A549 (cell line): ENCODE data around the gene MYO1E. TPM values are rescaled to one million over a fixed set of nuclear protein-coding genes. Genes with fewer than 3 reads are reported as not detected.

Experiments used
- ATAC-seq, 2 experiments: fragments of 200-7000 bp in 1 of 2; fragments of >200 bp in 1 of 2; cut with Nextera tagmentation in 1 of 2; cut with Tn5 transposase in 1 of 2; 3 replicates each; pipeline versions ENCODE4 v1.8.0 to v1.9.1; 2018 to 2020; ENCODE audit warnings: mild to moderate bottlenecking in 1 of 2, moderate library complexity in 1 of 2
- CTCF ChIA-PET: fragments of 300-600 bp; sonication (Branson Sonifier 250); formaldehyde crosslinking; extraction: SDS; loops from one replicate; lab custom pipeline; 2021; ENCODE audit warnings: antibody characterized with exemption, inconsistent platforms; lab: Yijun Ruan, JAX
- POLR2A ChIA-PET: fragments of 350-600 bp; formaldehyde crosslinking; extraction: SDS; loops from one replicate; lab custom pipeline; 2021; ENCODE audit warnings: antibody characterized with exemption, inconsistent platforms; lab: Yijun Ruan, JAX
- DNase-seq, 2 experiments: peaks; one replicate each; pipeline versions ENCODE4 v3.0.0 to v3.0.0-alpha.2; 2011 to 2016; ENCODE audit warnings: low read depth in 1 of 2, low spot score in 1 of 2
- FAIRE-seq: peaks from 2 replicates; lab custom pipeline; 2011; peaks lifted over from hg19 to GRCh38; lab: Jason Lieb, UNC
- H3K27ac ChIP-seq, 2 experiments: fragments of >200 bp; sonication (Bioruptor Twin); formaldehyde crosslinking; 3 replicates each; pipeline ENCODE4 v1.5.1; 2016 to 2017
- H3K4me1 ChIP-seq: fragments of >200 bp; sonication (Bioruptor Twin); formaldehyde crosslinking; 3 replicates; pipeline ENCODE4 v1.6.1; 2016
- H3K4me2 ChIP-seq: fragments of >200 bp; sonication (Bioruptor Twin); formaldehyde crosslinking; 3 replicates; pipeline ENCODE4 v1.6.1; 2016
- H3K4me3 ChIP-seq: fragments of >200 bp; sonication (Bioruptor Twin); formaldehyde crosslinking; 3 replicates; pipeline ENCODE4 v1.5.1; 2016
- H3K9me3 ChIP-seq: fragments of >200 bp; sonication (Bioruptor Twin); formaldehyde crosslinking; 3 replicates; pipeline ENCODE4 v1.6.1; 2016
- CBX2 ChIP-seq: fragments of 200-600 bp; sonication (generic); IDR thresholded peaks from 2 replicates; pipeline ENCODE4 v1.6.1; 2016; ENCODE audit warnings: low read depth, mild to moderate bottlenecking, borderline replicate concordance
- CBX8 ChIP-seq: fragments of 200-600 bp; sonication (generic); IDR thresholded peaks from 2 replicates; pipeline ENCODE4 v1.6.1; 2016
- CHD2 ChIP-seq: fragments of 150-350 bp; IDR thresholded peaks from 2 replicates; pipeline ENCODE4 v1.6.1; 2014; ENCODE audit warnings: low read length; ENCODE audit not compliant: partially characterized antibody
- E2F6 ChIP-seq: IDR thresholded peaks from 2 replicates; pipeline ENCODE4 v1.6.1; 2012; ENCODE audit warnings: low read depth, borderline replicate concordance
- ELK1 ChIP-seq: fragments of 150-350 bp; IDR thresholded peaks from 2 replicates; pipeline ENCODE4 v1.6.1; 2014; ENCODE audit warnings: low read depth, mild to moderate bottlenecking, low read length
- FOSB ChIP-seq: fragments of 250-450 bp; sonication (Bioruptor Pico); IDR thresholded peaks from 2 replicates; pipeline ENCODE4 v1.5.0; 2020; ENCODE audit warnings: mild to moderate bottlenecking, moderate library complexity
- FOSL2 ChIP-seq, 2 experiments: fragments of 450-650 bp in 1 of 2; fragments of >200 bp in 1 of 2; sonication (Bioruptor Twin) in 1 of 2; formaldehyde crosslinking; IDR thresholded peaks; 2 replicates each; pipeline versions ENCODE4 v1.5.0 to v1.6.1; 2016 to 2020; ENCODE audit warnings: mild to moderate bottlenecking in 1 of 2, moderate library complexity in 1 of 2
- HDAC2 ChIP-seq: fragments of 200-600 bp; sonication (generic); IDR thresholded peaks from 2 replicates; pipeline ENCODE4 v1.6.1; 2016
- HES2 ChIP-seq: fragments of >200 bp; sonication (Bioruptor Twin); formaldehyde crosslinking; IDR thresholded peaks from 2 replicates; pipeline ENCODE4 v1.6.1; 2016
- HEYL ChIP-seq: fragments of 250-450 bp; sonication (Bioruptor Pico); IDR thresholded peaks from 2 replicates; pipeline ENCODE4 v1.8.0; 2021; ENCODE audit warnings: mild to moderate bottlenecking, moderate library complexity
- HOXB13 ChIP-seq: fragments of 250-450 bp; sonication (Bioruptor Pico); IDR thresholded peaks from 2 replicates; pipeline ENCODE4 v1.5.0; 2020; ENCODE audit warnings: low read depth, mild to moderate bottlenecking, moderate library complexity
- JUNB ChIP-seq: fragments of >200 bp; sonication (Bioruptor Twin); formaldehyde crosslinking; IDR thresholded peaks from 2 replicates; pipeline ENCODE4 v1.6.1; 2016
- KDM5A ChIP-seq: fragments of 200-600 bp; sonication (generic); IDR thresholded peaks from 2 replicates; pipeline ENCODE4 v1.6.1; 2016; ENCODE audit warnings: antibody characterized with exemption, mild to moderate bottlenecking
- MAFK ChIP-seq: fragments of 450-650 bp; IDR thresholded peaks from 2 replicates; pipeline ENCODE4 v1.6.1; 2014; ENCODE audit not compliant: partially characterized antibody
- NPAS2 ChIP-seq: fragments of 250-450 bp; sonication (Bioruptor Pico); IDR thresholded peaks from 2 replicates; pipeline ENCODE4 v1.8.0; 2022; ENCODE audit warnings: mild to moderate bottlenecking, moderate library complexity, borderline replicate concordance
- PHF8 ChIP-seq: fragments of 200-600 bp; sonication (generic); IDR thresholded peaks from 2 replicates; pipeline ENCODE4 v1.6.1; 2016; ENCODE audit warnings: low read depth, mild to moderate bottlenecking, antibody characterized with exemption, moderate library complexity, borderline replicate concordance
- POLR2AphosphoS2 ChIP-seq: conservative IDR thresholded peaks from 2 replicates; pipeline ENCODE4 v1.6.1; 2012; ENCODE audit warnings: low read length, improper control_type of control experiment, inconsistent platforms
- RARB ChIP-seq: fragments of 250-450 bp; sonication (Bioruptor Pico); IDR thresholded peaks from 2 replicates; pipeline ENCODE4 v1.8.0; 2021; ENCODE audit warnings: mild to moderate bottlenecking, moderate library complexity
- RCOR1 ChIP-seq: fragments of 150-350 bp; IDR thresholded peaks from 2 replicates; pipeline ENCODE4 v1.6.1; 2014; ENCODE audit warnings: antibody characterized with exemption, low read length, low read depth
- RFX5 ChIP-seq: fragments of 450-650 bp; IDR thresholded peaks from 2 replicates; pipeline ENCODE4 v1.7.1; 2014; ENCODE audit warnings: antibody characterized with exemption, mild to moderate bottlenecking, moderate library complexity
- RNF2 ChIP-seq: fragments of 200-600 bp; sonication (generic); IDR thresholded peaks from 2 replicates; pipeline ENCODE4 v1.6.1; 2016; ENCODE audit warnings: low read depth, mild to moderate bottlenecking, antibody characterized with exemption, moderate library complexity, borderline replicate concordance
- SMC3 ChIP-seq: fragments of >200 bp; sonication (Bioruptor Twin); formaldehyde crosslinking; IDR thresholded peaks from 3 replicates; pipeline ENCODE4 v1.6.1; 2018; ENCODE audit warnings: inconsistent platforms
- ZC3H11A ChIP-seq: fragments of 450-650 bp; IDR thresholded peaks from 2 replicates; pipeline ENCODE4 v1.6.1; 2014; ENCODE audit warnings: antibody characterized with exemption, mild to moderate bottlenecking
- ZSCAN20 ChIP-seq: fragments of 250-450 bp; sonication (Bioruptor Pico); IDR thresholded peaks from 2 replicates; pipeline ENCODE4 v1.8.0; 2022; ENCODE audit warnings: mild to moderate bottlenecking, moderate library complexity
- WGBS: methylation state at CpG from one replicate; pipeline ENCODE4 v1.1.6; 2017; ENCODE audit errors: missing lambda C conversion rate; 5-methylcytosine and 5-hydroxymethylcytosine counted together
- polyA plus RNA-seq, 4 experiments: library from polyadenylated mRNA; depleted of rRNA in 3 of 4; stranded (reverse); fragments of >200 nt; fragmentation: RNase III in 1 of 4; extraction: RNeasy Plus Mini Kit Qiagen cat#74134 plus additional on column Dnase treatment in 1 of 4; gene quantifications; 2 replicates in 3 of 4; 3 replicates in 1 of 4; pipeline ENCODE4 v1.2.3, GENCODE V29; 2011 to 2017
- TF ChIP-seq, protein P1 (sequence below): fragments of >200 bp; sonication (Bioruptor Twin); formaldehyde crosslinking; IDR thresholded peaks from 3 replicates; pipeline ENCODE4 v1.6.1; 2016
- TF ChIP-seq, protein P2 (sequence below): fragments of >200 bp; sonication (Bioruptor Twin); formaldehyde crosslinking; IDR thresholded peaks from 3 replicates; pipeline ENCODE4 v1.5.1; 2016

MYO1E gene
- polyA plus RNA-seq, 2 of the 4 experiments (the other 2 are of a cell fraction): 202 to 497 TPM

GRCh38 chr15:59197454-59197853 is 175.2 kb downstream of the MYO1E start:
- H3K4me1 ChIP-seq: peaks cover 55% of the 10 kb centered on the region
- ATAC-seq (no peak), DNase-seq (no peak), FAIRE-seq (no peak)
- H3K4me2 ChIP-seq: no peak overlapping the region
- POLR2A ChIA-PET: no interaction called here
- 91% methylated on average over 2 of the region's 2 CpGs for WGBS
- H3K4me3 ChIP-seq: no peak overlapping the region
- CTCF ChIA-PET: interaction anchor here (0.8 to 1.4 kb wide), 3 partner anchors 11 to 295 kb away, joined by 3 to 5 read pairs (median 3); no protein-coding TSS in a partner anchor
- TF ChIP-seq, protein P1, sequence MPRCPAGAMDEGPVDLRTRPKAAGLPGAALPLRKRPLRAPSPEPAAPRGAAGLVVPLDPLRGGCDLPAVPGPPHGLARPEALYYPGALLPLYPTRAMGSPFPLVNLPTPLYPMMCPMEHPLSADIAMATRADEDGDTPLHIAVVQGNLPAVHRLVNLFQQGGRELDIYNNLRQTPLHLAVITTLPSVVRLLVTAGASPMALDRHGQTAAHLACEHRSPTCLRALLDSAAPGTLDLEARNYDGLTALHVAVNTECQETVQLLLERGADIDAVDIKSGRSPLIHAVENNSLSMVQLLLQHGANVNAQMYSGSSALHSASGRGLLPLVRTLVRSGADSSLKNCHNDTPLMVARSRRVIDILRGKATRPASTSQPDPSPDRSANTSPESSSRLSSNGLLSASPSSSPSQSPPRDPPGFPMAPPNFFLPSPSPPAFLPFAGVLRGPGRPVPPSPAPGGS: no peak
- TF ChIP-seq MAFK (no peak), POLR2AphosphoS2 (no peak), CHD2 (no peak), CBX2 (no peak), KDM5A (no peak), RNF2 (no peak), SMC3 (no peak), PHF8 (no peak), RCOR1 (no peak), CBX8 (no peak), HES2 (no peak), ZSCAN20 (no peak), FOSL2 (IDR thresholded peaks at IDR 0.05) (no peak), FOSL2 (CRISPR knock-in tag; IDR thresholded peaks at IDR 0.05) (no peak), RFX5 (no peak), HEYL (CRISPR knock-in tag) (no peak)
- no peaks in the 10 kb centered on the region for H3K9me3 ChIP-seq
- peak overlapping the region; percentile 85 to 88 for H3K27ac ChIP-seq

GRCh38 chr15:59196416-59196815 is 176.3 kb downstream of the MYO1E start:
- H3K4me2 ChIP-seq: no peak overlapping the region
- ATAC-seq (no peak), DNase-seq (no peak), FAIRE-seq (no peak)
- POLR2A ChIA-PET: no interaction called here
- CTCF ChIA-PET: interaction anchor here (1.9 kb wide), 1 partner anchor 8 kb away, joined by 4 read pairs; no protein-coding TSS in a partner anchor
- TF ChIP-seq FOSB (no peak), JUNB (no peak), ZC3H11A (no peak), E2F6 (no peak), NPAS2 (CRISPR knock-in tag) (no peak), HDAC2 (no peak), CBX8 (no peak), RFX5 (no peak), RARB (CRISPR knock-in tag) (no peak), HES2 (no peak), PHF8 (no peak), SMC3 (no peak), ELK1 (no peak), HOXB13 (CRISPR knock-in tag) (no peak)
- TF ChIP-seq, protein P2, sequence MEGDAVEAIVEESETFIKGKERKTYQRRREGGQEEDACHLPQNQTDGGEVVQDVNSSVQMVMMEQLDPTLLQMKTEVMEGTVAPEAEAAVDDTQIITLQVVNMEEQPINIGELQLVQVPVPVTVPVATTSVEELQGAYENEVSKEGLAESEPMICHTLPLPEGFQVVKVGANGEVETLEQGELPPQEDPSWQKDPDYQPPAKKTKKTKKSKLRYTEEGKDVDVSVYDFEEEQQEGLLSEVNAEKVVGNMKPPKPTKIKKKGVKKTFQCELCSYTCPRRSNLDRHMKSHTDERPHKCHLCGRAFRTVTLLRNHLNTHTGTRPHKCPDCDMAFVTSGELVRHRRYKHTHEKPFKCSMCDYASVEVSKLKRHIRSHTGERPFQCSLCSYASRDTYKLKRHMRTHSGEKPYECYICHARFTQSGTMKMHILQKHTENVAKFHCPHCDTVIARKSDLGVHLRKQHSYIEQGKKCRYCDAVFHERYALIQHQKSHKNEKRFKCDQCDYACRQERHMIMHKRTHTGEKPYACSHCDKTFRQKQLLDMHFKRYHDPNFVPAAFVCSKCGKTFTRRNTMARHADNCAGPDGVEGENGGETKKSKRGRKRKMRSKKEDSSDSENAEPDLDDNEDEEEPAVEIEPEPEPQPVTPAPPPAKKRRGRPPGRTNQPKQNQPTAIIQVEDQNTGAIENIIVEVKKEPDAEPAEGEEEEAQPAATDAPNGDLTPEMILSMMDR: no peak
- TF ChIP-seq, all 56 proteins: peak for 0
- 93% methylated on average over 2 of the region's 2 CpGs for WGBS
- H3K9me3 ChIP-seq: no peaks in the 10 kb centered on the region
- H3K27ac ChIP-seq: peak overlapping the region; percentile 5 to 19; a peak in 3 of 6 replicates
- H3K4me3 ChIP-seq: no peak overlapping the region
- H3K4me1 ChIP-seq: peaks cover 64% of the 10 kb centered on the region
